GM19238 (cell line): ENCODE results near the gene UGT3A1.
"Not testable (repeated sequence)": the region's sequence is repeated elsewhere in the genome, so short reads cannot be mapped to it uniquely, and the experiment has no call there.

Experiments used
- DNase-seq: peaks from one replicate; pipeline ENCODE4 v3.0.0; 2011; ENCODE audit warnings: low spot score; ENCODE audit not compliant: insufficient read length

UGT3A1 gene

GRCh38 chr5:35990941-35991611 is at the start of gene UGT3A1:
Gene UGT3A1, minus strand, starts transcription at chr5:35991390. Its CDS starts 150 bp downstream, at chr5:35991240.
- DNase-seq = no peak

GRCh38 chr5:36035696-36036095 is 44.5 kb upstream of the UGT3A1 start:
- no peak for DNase-seq

- not testable (repeated sequence) for DNase-seq
Measured at GRCh38 chr5:36034536-36035134, 43.4 kb upstream of the UGT3A1 start.

GRCh38 chr5:36033486-36033885 is 42.3 kb upstream of the UGT3A1 start:
- DNase-seq = no peak

GRCh38 chr5:36033047-36033446 is 41.9 kb upstream of the UGT3A1 start:
- DNase-seq = no peak

GRCh38 chr5:36031223-36031622 is 40.0 kb upstream of the UGT3A1 start:
- no peak for DNase-seq

GRCh38 chr5:36029914-36030313 is 38.7 kb upstream of the UGT3A1 start:
- DNase-seq = no peak

- DNase-seq = no peak
Measured at GRCh38 chr5:36028816-36029465, 37.8 kb upstream of the UGT3A1 start.

- no peak for DNase-seq
Measured at GRCh38 chr5:36027711-36028110, 36.5 kb upstream of the UGT3A1 start.

- DNase-seq = no peak
Measured at GRCh38 chr5:36026706-36027465, 35.7 kb upstream of the UGT3A1 start.

- not testable (repeated sequence) for DNase-seq
Measured at GRCh38 chr5:36022246-36022645, 31.1 kb upstream of the UGT3A1 start.

GRCh38 chr5:36019584-36019983 is 28.4 kb upstream of the UGT3A1 start:
- not testable (repeated sequence) for DNase-seq

GRCh38 chr5:36017622-36018021 is 26.4 kb upstream of the UGT3A1 start:
- DNase-seq = no peak

- no peak for DNase-seq
Measured at GRCh38 chr5:36017004-36017403, 25.8 kb upstream of the UGT3A1 start.

GRCh38 chr5:36013182-36013581 is 22.0 kb upstream of the UGT3A1 start:
- no peak for DNase-seq

- no peak for DNase-seq
Measured at GRCh38 chr5:36009698-36010097, 18.5 kb upstream of the UGT3A1 start.

- no peak for DNase-seq
Measured at GRCh38 chr5:36007366-36007765, 16.2 kb upstream of the UGT3A1 start.

GRCh38 chr5:36006163-36006562 is 15.0 kb upstream of the UGT3A1 start:
- DNase-seq = no peak

GRCh38 chr5:36001032-36001431 is 9.8 kb upstream of the UGT3A1 start:
- DNase-seq = no peak

- DNase-seq = no peak
Measured at GRCh38 chr5:35999547-35999946, 8.4 kb upstream of the UGT3A1 start.

- no peak for DNase-seq
Measured at GRCh38 chr5:35996076-35996475, 4.9 kb upstream of the UGT3A1 start.

- no peak for DNase-seq
Measured at GRCh38 chr5:35990520-35990919, 670 bp downstream of the UGT3A1 start.
